ENCODE measurements around the gene SAFB. TPM values are rescaled to one million over a fixed set of nuclear protein-coding genes. Genes with fewer than 3 reads are reported as not detected.

The SAFB gene
- polyA plus RNA-seq, 2 of the 4 experiments (the other 2 are of a cell fraction) = 55.0 to 74.0 TPM

DNA sequence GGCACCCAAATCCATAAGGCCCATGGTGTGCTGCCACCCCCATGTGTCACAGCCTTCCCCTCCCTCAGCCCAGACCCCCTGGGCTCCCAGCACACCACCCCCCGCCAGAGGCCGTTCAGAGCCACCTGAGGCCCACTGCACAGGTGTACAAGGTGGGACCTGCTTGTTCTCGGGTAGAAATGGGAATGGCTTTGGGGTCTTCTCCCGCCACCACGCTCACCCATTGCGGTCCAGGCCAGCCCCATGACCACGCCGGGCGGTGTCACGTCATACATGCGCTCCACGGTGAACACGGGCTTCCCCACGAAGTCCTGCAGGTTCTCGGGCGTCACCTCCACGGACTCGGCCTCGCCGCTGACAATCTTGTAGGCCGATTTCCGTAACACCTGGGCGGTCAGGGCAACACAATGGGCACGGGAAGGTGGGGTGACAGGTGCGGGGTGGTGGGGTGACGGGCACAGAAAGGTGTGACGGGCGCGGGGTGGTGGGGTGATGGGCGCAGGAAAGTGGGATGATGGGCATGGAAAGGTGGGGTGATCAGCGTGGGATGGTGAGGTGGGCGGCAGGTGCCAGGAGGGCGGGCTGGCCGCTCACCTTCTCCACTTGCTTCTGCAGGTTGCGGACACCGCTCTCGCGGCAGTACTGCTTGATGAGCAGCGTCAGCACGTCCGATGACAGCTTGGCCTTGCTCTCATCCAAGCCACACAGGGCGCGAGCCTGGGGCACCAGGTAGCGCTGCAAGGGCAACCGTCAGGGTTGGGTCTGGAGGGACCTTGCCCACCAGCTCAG is 71.5 kb downstream of the SAFB start:
- no peak overlapping the region for H3K4me3 ChIP-seq
- H3K9me3 ChIP-seq = no peaks in the 10 kb centered on the region
- TF ChIP-seq JUN (IDR thresholded peaks at IDR 0.05) = 0 out of 5 replicates have a peak, but pooled peaks of 1 of the 2 experiments have one; percentile 22
- no peak for TF ChIP-seq NR3C1 (IDR thresholded peaks at IDR 0.05)
- FAIRE-seq (no peak), DNase-seq (ENCODE audit: low read depth in 1 of 2, low spot score in 1 of 2) (no peak), ATAC-seq (no peak)
- POLR2A ChIA-PET = no interaction called here
- no peak overlapping the region for H3K27ac ChIP-seq
- H3K4me1 ChIP-seq = peaks cover 13% of the 10 kb centered on the region
- CTCF ChIA-PET = no interaction called here
- H3K4me2 ChIP-seq = no peak overlapping the region
- whole genome bisulfite sequencing (ENCODE audit: missing lambda C conversion rate) = 86% methylated on average over 8 of the region's 45 CpGs

- 94% methylated on average over 3 of the region's 8 CpGs for WGBS (ENCODE audit: missing lambda C conversion rate)
- TF ChIP-seq MAZ (IDR thresholded peaks at IDR 0.05; ENCODE audit: borderline replicate concordance, low read depth, low read length) (no peak), ZFP36 (IDR thresholded peaks at IDR 0.05; ENCODE audit: borderline replicate concordance, partially characterized antibody) (peak; percentile 95)
- Histone ChIP-seq H3K4me2 (no peak overlapping the region), H3K9me3 (no peaks in the 10 kb centered on the region), H3K27ac (no peak overlapping the region), H3K4me1 (peaks cover 13% of the 10 kb centered on the region), H3K4me3 (no peak overlapping the region)
- DNase-seq (ENCODE audit: low read depth in 1 of 2, low spot score in 1 of 2) = no peak
- CTCF ChIA-PET = no interaction called here
- POLR2A ChIA-PET = no interaction called here
- no peak for FAIRE-seq
- no peak for ATAC-seq
Measured at GRCh38 chr19:5694956-5695648, 72.2 kb downstream of the SAFB start.

GRCh38 chr19:5695649-5696195 is 72.8 kb downstream of the SAFB start:
- ATAC-seq = no peak
- Histone ChIP-seq H3K9me3 (no peaks in the 10 kb centered on the region), H3K4me2 (no peak overlapping the region), H3K27ac (no peak overlapping the region), H3K4me3 (no peak overlapping the region), H3K4me1 (peaks cover 13% of the 10 kb centered on the region)
- peak in 1 of 2 experiments; percentile 23; a peak in 1 of 5 replicates for TF ChIP-seq JUN (IDR thresholded peaks at IDR 0.05)
- TF ChIP-seq ATOH8 (CRISPR knock-in tag; IDR thresholded peaks at IDR 0.05; ENCODE audit: low read depth) = no peak
- no peak for DNase-seq (ENCODE audit: low read depth in 1 of 2, low spot score in 1 of 2)
- CTCF ChIA-PET = no interaction called here
- WGBS (ENCODE audit: missing lambda C conversion rate) = 97% methylated on average over 11 of the region's 28 CpGs
- FAIRE-seq = no peak
- POLR2A ChIA-PET = no interaction called here

DNA sequence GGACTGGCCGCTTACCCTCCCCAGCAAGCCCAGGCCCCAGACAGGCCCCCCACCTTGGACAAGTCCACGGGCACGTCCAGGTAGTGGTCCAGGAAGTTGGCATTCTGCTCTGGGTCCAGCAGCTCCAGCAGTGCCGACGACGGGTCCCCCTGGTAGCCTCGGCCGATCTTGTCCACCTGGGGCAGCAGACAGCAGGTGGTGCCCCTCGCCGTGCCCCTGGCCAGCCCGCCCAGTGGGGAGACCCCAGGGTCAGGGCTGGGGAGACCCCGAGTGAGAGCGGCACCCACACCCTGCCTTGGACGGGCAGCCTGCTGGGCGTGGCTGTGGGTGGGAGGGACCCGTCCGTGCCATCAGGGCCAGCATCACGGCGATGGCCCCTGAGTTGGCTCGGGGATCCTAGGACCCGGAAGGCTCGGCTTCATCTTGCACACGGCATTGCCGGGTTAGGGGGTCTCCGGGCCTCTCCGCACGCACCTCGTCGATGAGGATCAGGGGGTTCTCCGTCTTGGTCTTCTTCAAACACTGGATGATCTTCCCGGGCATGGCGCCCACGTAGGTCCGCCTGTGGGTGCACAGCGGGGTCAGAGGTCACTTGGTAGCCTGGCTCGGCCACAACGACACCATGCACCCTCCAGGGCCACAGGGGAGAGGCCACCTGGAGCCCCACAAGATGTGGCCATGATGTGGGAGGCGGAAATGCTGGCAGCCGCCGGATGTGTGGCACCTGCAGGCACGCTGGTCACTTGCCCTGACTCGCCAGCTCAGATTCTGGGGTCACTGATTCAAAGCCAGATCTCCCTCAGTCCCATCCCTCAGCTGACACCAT is 73.5 kb downstream of the SAFB start:
- CTCF ChIA-PET = no interaction called here
- FAIRE-seq = no peak

More for the DNA sequence above, 73.5 kb downstream of the SAFB start:
- no peak for TF ChIP-seq USF2 (IDR thresholded peaks at IDR 0.05)
- no peak for TF ChIP-seq HOXB13 (CRISPR knock-in tag; IDR thresholded peaks at IDR 0.05; ENCODE audit: low read depth)
- TF ChIP-seq FOXS1 (CRISPR knock-in tag; IDR thresholded peaks at IDR 0.05) = no peak
- TF ChIP-seq SMC3 (IDR thresholded peaks at IDR 0.05) = no peak
- no peak for TF ChIP-seq NR3C1 (IDR thresholded peaks at IDR 0.05)
- H3K4me1 ChIP-seq = peaks cover 13% of the 10 kb centered on the region
- H3K4me3 ChIP-seq = no peak overlapping the region
- DNase-seq (ENCODE audit: low read depth in 1 of 2, low spot score in 1 of 2) = no peak
- 91% methylated on average over 13 of the region's 42 CpGs for whole genome bisulfite sequencing (ENCODE audit: missing lambda C conversion rate)
- no peak overlapping the region for H3K4me2 ChIP-seq
- H3K27ac ChIP-seq = no peak overlapping the region
- POLR2A ChIA-PET = no interaction called here
- ATAC-seq = no peak
- no peaks in the 10 kb centered on the region for H3K9me3 ChIP-seq
